KMS-11 (cell line): ENCODE data around the gene SLC16A5.
"Not testable (repeated sequence)": the region's sequence is repeated elsewhere in the genome, so short reads cannot be mapped to it uniquely, and the experiment has no call there.

Experiments used
- H2AFZ ChIP-seq: fragments of 200-600 bp; sonication (generic); 2 replicates; pipeline ENCODE4 v1.6.1; 2016; ENCODE audit warnings: antibody characterized with exemption, mixed run types, low read depth
- H3K27ac ChIP-seq: fragments of 200-600 bp; sonication (generic); 2 replicates; pipeline ENCODE4 v1.6.1; 2016; ENCODE audit warnings: mild to moderate bottlenecking, mixed run types
- H3K27me3 ChIP-seq: fragments of 200-600 bp; sonication (generic); 2 replicates; pipeline ENCODE4 v1.6.1; 2017; ENCODE audit warnings: mild to moderate bottlenecking, low read depth, mixed run types, moderate library complexity; ENCODE audit not compliant: insufficient read depth
- H3K36me3 ChIP-seq: fragments of 200-600 bp; sonication (generic); 2 replicates; pipeline ENCODE4 v1.6.1; 2017; ENCODE audit warnings: mild to moderate bottlenecking, mixed run types; ENCODE audit not compliant: insufficient read depth
- H3K4me1 ChIP-seq: fragments of 200-600 bp; sonication (generic); 2 replicates; pipeline ENCODE4 v1.6.1; 2016; ENCODE audit warnings: mild to moderate bottlenecking, low read depth, mixed run types; ENCODE audit not compliant: poor library complexity, severe bottlenecking
- H3K4me2 ChIP-seq: fragments of 200-600 bp; sonication (generic); 2 replicates; pipeline ENCODE4 v1.7.0; 2016; ENCODE audit warnings: mild to moderate bottlenecking, mixed run types
- H3K4me3 ChIP-seq: fragments of 200-600 bp; sonication (generic); IDR thresholded peaks from 2 replicates; pipeline ENCODE4 v1.6.1; 2017; ENCODE audit warnings: low read depth, low read length, mixed read lengths; ENCODE audit not compliant: insufficient read depth
- H3K79me2 ChIP-seq: fragments of 200-600 bp; sonication (generic); 2 replicates; pipeline ENCODE4 v1.6.1; 2016; ENCODE audit warnings: low read depth, mixed run types; ENCODE audit not compliant: insufficient read depth
- H3K9ac ChIP-seq: fragments of 200-600 bp; sonication (generic); 2 replicates; pipeline ENCODE4 v1.6.1; 2016; ENCODE audit warnings: mild to moderate bottlenecking, mixed run types
- H4K20me1 ChIP-seq: fragments of 200-600 bp; sonication (generic); 2 replicates; pipeline ENCODE4 v1.6.1; 2016; ENCODE audit warnings: mild to moderate bottlenecking, mixed run types; ENCODE audit not compliant: insufficient read depth
- TF ChIP-seq, protein P1 (sequence below): fragments of 200-600 bp; sonication (generic); conservative IDR thresholded peaks from 2 replicates; pipeline ENCODE4 v1.6.1; 2017; ENCODE audit warnings: low read depth, mild to moderate bottlenecking, antibody characterized with exemption, low read length, moderate library complexity, mixed read lengths

Gene SLC16A5

DNA sequence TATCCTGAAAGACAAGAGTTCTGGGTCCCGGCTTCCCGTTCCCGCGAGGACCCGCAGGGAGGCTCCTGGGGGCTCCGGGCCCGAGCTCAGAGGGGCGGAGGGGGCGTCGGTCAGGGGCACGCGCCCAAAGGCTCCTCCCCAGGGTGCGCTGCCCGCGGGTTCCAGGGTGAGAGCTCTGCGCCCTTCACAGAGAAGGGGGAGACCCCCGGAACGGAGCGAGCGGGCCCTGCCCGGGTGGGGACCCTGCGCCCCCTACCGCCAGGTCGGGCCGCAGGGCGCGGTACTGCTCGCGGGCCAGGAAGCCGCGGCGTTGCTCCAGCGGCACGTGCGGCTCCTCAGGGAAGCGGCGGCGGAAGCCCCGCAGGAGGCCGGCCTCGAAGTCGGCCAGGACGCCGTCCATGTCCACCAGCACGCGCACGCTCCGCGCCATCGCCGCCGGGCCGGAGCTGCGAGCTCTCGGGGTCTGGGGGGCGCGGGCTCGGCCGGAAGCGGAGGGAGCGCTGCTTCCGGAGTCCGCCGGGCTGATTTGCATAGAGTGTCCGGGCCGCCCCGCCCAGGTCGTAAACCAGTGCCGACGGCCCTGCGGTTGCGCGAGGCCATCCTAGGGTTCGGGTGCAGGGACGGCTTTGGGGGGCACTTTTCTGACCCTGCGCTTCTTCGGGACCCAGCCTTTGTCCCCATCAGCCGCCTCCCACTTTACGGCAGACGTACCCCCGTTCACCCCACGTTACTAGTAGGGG, 43.7 kb downstream of the SLC16A5 start, which contains the start of gene NT5C:
Gene NT5C (minus strand): TSS at position 465 of the 740 bp plus-strand sequence. CDS start 35 bp downstream, at position 430.
- Histone ChIP-seq H3K9ac (peak within 1 kb of the TSS; percentile 85), H3K27me3 (no peaks in the 10 kb centered on the region), H3K4me3 (peak within 1 kb of the TSS; percentile 45), H3K4me1 (peaks cover 24% of the 10 kb centered on the region), H3K79me2 (peaks cover 8% of the 10 kb centered on the region; the same call in 1 of the 2 replicates), H3K27ac (peak within 1 kb of the TSS; percentile 64), H2AFZ (peak within 1 kb of the TSS; percentile 90), H4K20me1 (no peaks in the 10 kb centered on the region), H3K36me3 (no peaks in the 10 kb centered on the region), H3K4me2 (peak within 1 kb of the TSS; percentile 65)
- TF ChIP-seq, protein P1, sequence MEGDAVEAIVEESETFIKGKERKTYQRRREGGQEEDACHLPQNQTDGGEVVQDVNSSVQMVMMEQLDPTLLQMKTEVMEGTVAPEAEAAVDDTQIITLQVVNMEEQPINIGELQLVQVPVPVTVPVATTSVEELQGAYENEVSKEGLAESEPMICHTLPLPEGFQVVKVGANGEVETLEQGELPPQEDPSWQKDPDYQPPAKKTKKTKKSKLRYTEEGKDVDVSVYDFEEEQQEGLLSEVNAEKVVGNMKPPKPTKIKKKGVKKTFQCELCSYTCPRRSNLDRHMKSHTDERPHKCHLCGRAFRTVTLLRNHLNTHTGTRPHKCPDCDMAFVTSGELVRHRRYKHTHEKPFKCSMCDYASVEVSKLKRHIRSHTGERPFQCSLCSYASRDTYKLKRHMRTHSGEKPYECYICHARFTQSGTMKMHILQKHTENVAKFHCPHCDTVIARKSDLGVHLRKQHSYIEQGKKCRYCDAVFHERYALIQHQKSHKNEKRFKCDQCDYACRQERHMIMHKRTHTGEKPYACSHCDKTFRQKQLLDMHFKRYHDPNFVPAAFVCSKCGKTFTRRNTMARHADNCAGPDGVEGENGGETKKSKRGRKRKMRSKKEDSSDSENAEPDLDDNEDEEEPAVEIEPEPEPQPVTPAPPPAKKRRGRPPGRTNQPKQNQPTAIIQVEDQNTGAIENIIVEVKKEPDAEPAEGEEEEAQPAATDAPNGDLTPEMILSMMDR, result peak; percentile 74

DNA sequence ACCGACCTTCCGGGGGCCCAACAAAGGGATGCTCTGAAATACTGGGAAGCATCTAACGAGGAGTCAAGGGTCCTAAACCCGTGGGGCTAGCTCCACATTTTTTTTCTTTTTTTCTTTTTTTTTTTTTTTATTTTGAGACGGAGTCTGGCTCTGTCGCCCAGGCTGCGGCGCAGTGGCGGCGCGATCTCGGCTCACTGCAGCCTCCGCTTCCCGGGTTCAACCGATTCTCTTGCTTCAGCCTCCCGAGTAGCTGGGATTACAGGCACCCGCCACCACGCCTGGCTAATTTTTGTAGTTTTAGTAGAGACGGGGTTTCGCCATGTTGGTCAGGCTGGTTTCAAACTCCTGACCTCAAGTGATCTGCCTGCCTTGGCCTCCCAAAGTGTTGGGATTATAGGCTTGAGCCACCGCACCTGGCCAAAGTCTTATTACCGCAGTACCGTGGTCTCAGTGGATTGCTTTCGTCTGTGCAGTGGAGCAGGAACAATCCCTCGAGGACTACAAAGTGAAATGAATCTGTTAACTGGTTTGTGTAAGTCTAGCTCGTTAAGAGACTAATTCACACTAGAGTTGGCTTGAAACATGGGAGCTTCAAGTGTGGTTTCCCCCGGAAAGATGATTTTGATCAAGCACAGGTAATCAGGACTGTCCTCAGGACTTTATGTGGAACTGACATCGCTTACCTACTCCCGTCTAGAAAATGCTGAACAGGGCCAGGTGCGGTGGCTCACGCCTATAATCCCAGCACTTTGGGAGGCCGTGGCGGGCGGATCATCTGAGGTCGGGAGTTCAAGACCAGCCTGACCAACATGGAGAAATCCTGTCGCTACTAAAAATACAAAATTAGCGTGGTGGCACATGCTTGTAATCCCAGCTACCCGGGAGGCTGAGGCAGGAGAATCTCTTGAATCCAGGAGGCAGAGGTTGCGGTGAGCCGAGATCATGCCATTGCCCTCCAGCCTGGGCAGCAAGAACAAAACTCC, 44.6 kb downstream of the SLC16A5 start:
- not testable (repeated sequence) for H4K20me1 ChIP-seq, H3K79me2 ChIP-seq, H3K27me3 ChIP-seq, H3K36me3 ChIP-seq, H3K4me3 ChIP-seq
- peak overlapping the region; percentile 90 for H2AFZ ChIP-seq
- peaks cover 24% of the 10 kb centered on the region for H3K4me1 ChIP-seq
- peak overlapping the region; percentile 65 for H3K4me2 ChIP-seq
- H3K9ac ChIP-seq, result peak overlapping the region; percentile 85
- peak overlapping the region; percentile 64 for H3K27ac ChIP-seq

DNA sequence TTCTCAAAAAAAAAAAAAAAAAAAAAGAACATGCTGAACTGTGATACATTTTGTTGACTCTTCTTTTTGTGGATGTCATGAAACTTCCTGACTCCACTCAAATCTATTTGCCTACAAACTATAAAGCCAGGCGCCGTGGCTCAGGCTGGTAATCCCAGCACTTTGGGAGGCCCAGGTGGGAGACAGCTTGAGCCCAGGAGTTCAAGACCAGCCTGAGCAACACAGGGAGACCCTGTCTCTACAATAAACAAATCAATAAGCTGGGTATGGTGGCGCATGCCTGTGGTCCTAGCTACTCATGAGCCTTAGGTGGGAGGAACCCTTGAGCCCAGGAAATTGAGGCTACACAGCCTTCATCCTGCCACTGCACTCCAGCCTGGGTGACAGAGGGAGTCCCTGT, 45.2 kb downstream of the SLC16A5 start:
- Histone ChIP-seq H3K36me3 (no peaks in the 10 kb centered on the region), H3K79me2 (peaks cover 8% of the 10 kb centered on the region; the same call in 1 of the 2 replicates), H4K20me1 (no peaks in the 10 kb centered on the region), H3K4me1 (peaks cover 24% of the 10 kb centered on the region), H3K4me3 (no peak overlapping the region), H3K27ac (no peak overlapping the region), H3K27me3 (no peaks in the 10 kb centered on the region), H3K4me2 (no peak overlapping the region), H3K9ac (no peak overlapping the region), H2AFZ (no peak overlapping the region)
- TF ChIP-seq, protein P1, result no peak

DNA sequence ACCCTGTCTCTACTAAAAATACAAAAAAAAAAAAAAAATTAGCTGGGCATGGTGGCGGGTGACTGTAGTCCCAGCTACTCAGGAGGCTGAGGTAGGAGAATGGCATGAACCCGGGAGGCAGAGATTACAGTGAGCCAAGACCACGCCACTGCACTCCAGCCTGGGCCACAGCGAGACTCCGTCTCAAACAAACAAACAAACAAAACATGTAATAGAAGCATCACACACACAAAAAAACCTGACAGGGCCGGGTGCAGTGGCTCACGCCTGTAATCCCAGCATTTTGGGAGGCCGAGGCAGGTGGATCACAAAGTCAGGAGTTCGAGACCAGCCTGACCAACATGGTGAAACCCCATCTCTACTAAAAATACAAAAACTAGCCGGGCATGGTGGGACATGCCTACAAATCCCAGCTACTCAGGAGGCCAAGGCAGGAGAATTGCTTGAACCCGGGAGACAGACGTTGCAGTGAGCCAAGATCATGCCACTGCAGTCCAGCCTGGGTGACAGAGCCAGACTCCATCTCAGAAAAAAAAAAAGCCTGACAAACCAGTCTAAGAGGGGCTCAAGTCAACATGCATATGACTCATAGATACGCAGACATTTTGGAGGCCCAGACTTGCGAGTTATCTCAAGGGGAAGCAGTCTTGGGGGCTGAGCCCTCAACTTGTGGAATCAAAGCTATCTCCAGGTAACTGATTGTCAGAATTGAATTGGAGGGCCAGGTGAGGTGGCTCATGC, 46.0 kb downstream of the SLC16A5 start:
- H3K27ac ChIP-seq, H4K20me1 ChIP-seq, H2AFZ ChIP-seq, H3K9ac ChIP-seq, H3K4me3 ChIP-seq, H3K36me3 ChIP-seq, H3K79me2 ChIP-seq, H3K27me3 ChIP-seq, H3K4me2 ChIP-seq: not testable (repeated sequence)
- H3K4me1 ChIP-seq, result peaks cover 24% of the 10 kb centered on the region

DNA sequence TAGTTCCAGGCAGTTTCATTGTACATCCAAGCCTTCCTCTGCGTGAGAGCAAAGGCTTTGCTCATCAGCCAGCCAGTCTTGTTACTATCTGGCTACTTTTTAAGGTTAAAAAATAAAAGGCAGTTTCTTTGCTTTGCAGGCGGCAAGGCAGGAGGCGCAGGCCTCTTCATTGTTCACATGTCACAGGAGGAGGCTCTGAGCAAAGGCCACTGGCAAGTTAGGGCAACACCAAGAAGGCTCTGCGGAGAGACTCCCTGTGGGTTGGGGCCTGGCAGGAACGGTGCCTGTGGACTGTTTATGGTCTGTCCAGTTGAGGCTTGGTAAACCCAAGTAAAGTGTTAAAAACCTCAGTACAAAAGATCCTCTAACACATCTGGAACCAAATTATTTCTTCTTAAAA, 47.7 kb downstream of the SLC16A5 start:
- H3K36me3 ChIP-seq, result no peaks in the 10 kb centered on the region; the same call in 1 of the 2 replicates
- H3K4me2 ChIP-seq, result no peak overlapping the region
- no peaks in the 10 kb centered on the region for H4K20me1 ChIP-seq
- no peak overlapping the region for H2AFZ ChIP-seq
- H3K27ac ChIP-seq, result no peak overlapping the region
- peaks cover 19% of the 10 kb centered on the region for H3K4me1 ChIP-seq
- no peak overlapping the region for H3K9ac ChIP-seq
- no peaks in the 10 kb centered on the region for H3K27me3 ChIP-seq
- TF ChIP-seq, protein P1, result no peak
- H3K79me2 ChIP-seq, result peaks cover 6% of the 10 kb centered on the region; the same call in 1 of the 2 replicates
- no peak overlapping the region for H3K4me3 ChIP-seq
